Body of pancreas (tissue), 4 donors: ENCODE results near the gene DSE.

Source experiments
- CTCF ChIP-seq, 7 experiments: fragments of 450-650 bp in 4 of 7; fragments of 200-600 bp in 3 of 7; sonication (generic) in 3 of 7; IDR thresholded peaks; one replicate each; pipeline ENCODE4 v1.5.1; 2016 to 2019; ENCODE audit warnings: antibody characterized with exemption in 7 of 7
- POLR2A ChIP-seq, 3 donors: fragments of 450-650 bp; IDR thresholded peaks; one replicate each; pipeline ENCODE4 v1.6.1; 2016; ENCODE audit warnings: antibody characterized with exemption in 3 of 3, mild to moderate bottlenecking in 2 of 3

- TF ChIP-seq CTCF (IDR thresholded peaks at IDR 0.05) (no peak), POLR2A (IDR thresholded peaks at IDR 0.05) (no peak)
Observed at GRCh38 chr6:116382587-116382986, 11.8 kb downstream of the DSE start.
